GM12872 (cell line): ENCODE measurements around the gene COX14.

Experiments used
- CTCF ChIP-seq: IDR thresholded peaks from 3 replicates; pipeline ENCODE4 v1.5.1; 2011; ENCODE audit warnings: low read depth, mild to moderate bottlenecking, low read length, moderate library complexity; ENCODE audit not compliant: insufficient read depth

Gene COX14

GRCh38 chr12:50100561-50100960 is 11.5 kb upstream of the COX14 start:
- no peak for TF ChIP-seq CTCF

- peak; percentile 36; the same call in 1 of the 3 replicates for TF ChIP-seq CTCF
Measured at GRCh38 chr12:50101663-50102062, 10.4 kb upstream of the COX14 start.

GRCh38 chr12:50102131-50102531 is 9.9 kb upstream of the COX14 start:
- no peak for TF ChIP-seq CTCF

GRCh38 chr12:50102646-50103309 is 9.3 kb upstream of the COX14 start:
- no peak for TF ChIP-seq CTCF

- TF ChIP-seq CTCF, result no peak
Measured at GRCh38 chr12:50103351-50103750, 8.7 kb upstream of the COX14 start.

GRCh38 chr12:50103767-50104321 is 8.2 kb upstream of the COX14 start, which contains the start of gene GPD1:
TSS of gene GPD1 (plus strand) at chr12:50104008. CDS start at chr12:50104051, 43 bp downstream.
- no peak for TF ChIP-seq CTCF

- no peak for TF ChIP-seq CTCF
Measured at GRCh38 chr12:50104417-50105366, 7.3 kb upstream of the COX14 start.
